H9 (cell line): ENCODE results near the gene EEIG2. TPM values are rescaled to one million over a fixed set of nuclear protein-coding genes. Genes with fewer than 3 reads are reported as not detected.

ENCODE experiments used
- DNase-seq: peaks from one replicate; pipeline ENCODE4 v3.0.0-alpha.2; 2017
- H2AFZ ChIP-seq: one replicate; pipeline ENCODE4 v1.6.1; 2013; ENCODE audit warnings: mild to moderate bottlenecking, low read length, control low read depth, moderate library complexity
- H2AK5ac ChIP-seq: 2 replicates; pipeline ENCODE4 v1.6.1; 2013; ENCODE audit warnings: low read length, control low read depth, mixed read lengths; ENCODE audit not compliant: insufficient read length
- H2BK120ac ChIP-seq: one replicate; pipeline ENCODE4 v1.6.1; 2013; ENCODE audit warnings: low read depth, mild to moderate bottlenecking, low read length, control low read depth, inconsistent platforms; ENCODE audit not compliant: poor library complexity, severe bottlenecking
- H2BK12ac ChIP-seq: 2 replicates; pipeline ENCODE4 v1.6.1; 2013; ENCODE audit warnings: low read length, control low read depth, mixed read lengths, low read depth; ENCODE audit not compliant: insufficient read length
- H2BK15ac ChIP-seq: 2 replicates; pipeline ENCODE4 v1.6.1; 2013; ENCODE audit warnings: low read depth, low read length, control low read depth
- H2BK20ac ChIP-seq: one replicate; pipeline ENCODE4 v1.6.1; 2013; ENCODE audit warnings: low read depth, mild to moderate bottlenecking, low read length, control low read depth, inconsistent platforms; ENCODE audit not compliant: poor library complexity, severe bottlenecking
- H2BK5ac ChIP-seq: 2 replicates; pipeline ENCODE4 v1.6.1; 2013; ENCODE audit warnings: low read length, control low read depth, mixed read lengths; ENCODE audit not compliant: insufficient read length
- H3K14ac ChIP-seq: 2 replicates; pipeline ENCODE4 v1.6.1; 2013; ENCODE audit warnings: low read length, control low read depth; ENCODE audit not compliant: insufficient read depth
- H3K18ac ChIP-seq: 2 replicates; pipeline ENCODE4 v1.6.1; 2013; ENCODE audit warnings: low read depth, mild to moderate bottlenecking, mixed read lengths, low read length, control low read depth; ENCODE audit not compliant: insufficient read length
- H3K23ac ChIP-seq: 2 replicates; pipeline ENCODE4 v1.6.1; 2013; ENCODE audit warnings: low read length, control low read depth, mixed read lengths, low read depth; ENCODE audit not compliant: insufficient read length
- H3K23me2 ChIP-seq: 2 replicates; pipeline ENCODE4 v1.6.1; 2013; ENCODE audit warnings: low read depth, mild to moderate bottlenecking, mixed read lengths, low read length, control low read depth; ENCODE audit not compliant: insufficient read length, poor library complexity, severe bottlenecking
- H3K27ac ChIP-seq: 2 replicates; pipeline ENCODE4 v1.5.1; 2013; ENCODE audit warnings: low read length, control low read depth, mixed read lengths, low read depth; ENCODE audit not compliant: insufficient read length
- H3K27me3 ChIP-seq: 2 replicates; pipeline ENCODE4 v1.6.1; 2013; ENCODE audit warnings: low read length, control low read depth, inconsistent platforms; ENCODE audit not compliant: insufficient read depth
- H3K4ac ChIP-seq: 2 replicates; pipeline ENCODE4 v1.6.1; 2013; ENCODE audit warnings: low read depth, mild to moderate bottlenecking, control low read depth, inconsistent platforms, low read length, moderate library complexity
- H3K4me1 ChIP-seq: 2 replicates; pipeline ENCODE4 v1.6.1; 2013; ENCODE audit warnings: low read length, control low read depth, inconsistent platforms; ENCODE audit not compliant: insufficient read depth
- H3K4me2 ChIP-seq: 2 replicates; pipeline ENCODE4 v1.6.1; 2013; ENCODE audit warnings: low read length, control low read depth, mixed read lengths; ENCODE audit not compliant: insufficient read length, insufficient read depth
- H3K56ac ChIP-seq: 2 replicates; pipeline ENCODE4 v1.6.1; 2013; ENCODE audit warnings: low read depth, mild to moderate bottlenecking, mixed read lengths, low read length, control low read depth; ENCODE audit not compliant: insufficient read length
- H3K79me1 ChIP-seq: 2 replicates; pipeline ENCODE4 v1.6.1; 2013; ENCODE audit warnings: low read depth, mild to moderate bottlenecking, moderate library complexity, low read length, control low read depth, inconsistent platforms; ENCODE audit not compliant: insufficient read depth, poor library complexity, severe bottlenecking
- H3K79me2 ChIP-seq: 2 replicates; pipeline ENCODE4 v1.6.1; 2013; ENCODE audit warnings: low read length, control low read depth, inconsistent platforms; ENCODE audit not compliant: insufficient read depth
- H3K9ac ChIP-seq: 2 replicates; pipeline ENCODE4 v1.6.1; 2013; ENCODE audit warnings: low read length, control low read depth, mixed read lengths; ENCODE audit not compliant: insufficient read length; ENCODE audit errors: extremely low read depth
- H3K9me3 ChIP-seq: one replicate; pipeline ENCODE4 v1.6.1; 2013; ENCODE audit warnings: low read depth, low read length, inconsistent platforms; ENCODE audit not compliant: control insufficient read depth
- H3T11ph ChIP-seq: one replicate; pipeline ENCODE4 v1.6.1; 2013; ENCODE audit warnings: mild to moderate bottlenecking, low read length, control low read depth, inconsistent platforms
- H4K20me1 ChIP-seq: one replicate; pipeline ENCODE4 v1.6.1; 2013; ENCODE audit not compliant: control insufficient read depth, insufficient read length, insufficient read depth
- H4K5ac ChIP-seq: 2 replicates; pipeline ENCODE4 v1.6.1; 2013; ENCODE audit warnings: low read depth, mild to moderate bottlenecking, mixed read lengths, low read length, control low read depth; ENCODE audit not compliant: insufficient read length
- H4K8ac ChIP-seq: replicated peaks from 2 replicates; pipeline ENCODE4 v1.6.1; 2013; ENCODE audit warnings: low read length, control low read depth, mixed read lengths, low read depth; ENCODE audit not compliant: insufficient read length
- H4K91ac ChIP-seq: 2 replicates; pipeline ENCODE4 v1.6.1; 2013; ENCODE audit warnings: low read depth, mild to moderate bottlenecking, moderate library complexity, mixed read lengths, low read length, control low read depth; ENCODE audit not compliant: insufficient read length
- H3K27ac Mint-ChIP-seq, 3 experiments: 2 replicates in 2 of 3; 3 replicates in 1 of 3; pipeline ENCODE4 v1.8.0; 2020 to 2021; ENCODE audit warnings: mixed read lengths in 3 of 3, mild to moderate bottlenecking in 1 of 3, moderate library complexity in 1 of 3
- H3K27me3 Mint-ChIP-seq: 2 replicates; pipeline ENCODE4 v1.8.0; 2021; ENCODE audit warnings: low read depth, mild to moderate bottlenecking, moderate library complexity, mixed read lengths
- H3K36me3 Mint-ChIP-seq, 3 experiments: 2 replicates in 2 of 3; 3 replicates in 1 of 3; pipeline ENCODE4 v1.8.0; 2020 to 2021; ENCODE audit warnings: low read depth in 3 of 3, mixed read lengths in 3 of 3; ENCODE audit not compliant: insufficient read depth in 1 of 3
- H3K4me1 Mint-ChIP-seq, 2 experiments: 2 replicates each; pipeline ENCODE4 v1.8.0; 2020; ENCODE audit warnings: mixed read lengths in 2 of 2
- H3K4me3 Mint-ChIP-seq, 2 experiments: 2 replicates in 1 of 2; 3 replicates in 1 of 2; pipeline ENCODE4 v1.8.0; 2020 to 2021; ENCODE audit warnings: mild to moderate bottlenecking in 2 of 2, mixed read lengths in 2 of 2, moderate library complexity in 1 of 2
- H3K9me3 Mint-ChIP-seq, 2 experiments: 2 replicates in 1 of 2; 3 replicates in 1 of 2; pipeline ENCODE4 v1.8.0; 2020; ENCODE audit warnings: mild to moderate bottlenecking in 2 of 2, mixed read lengths in 2 of 2, moderate library complexity in 1 of 2
- CTCF ChIP-seq: fragments of 200-600 bp; sonication (generic); conservative IDR thresholded peaks from 3 replicates; pipeline ENCODE4 v1.8.0; 2021; ENCODE audit warnings: antibody characterized with exemption, mild to moderate bottlenecking
- WGBS: extraction: QIAGEN DNeasy Blood & Tissue Kit; methylation state at CpG from one replicate; pipeline ENCODE4 v1.1.7; 2013; ENCODE audit warnings: missing lambda C conversion rate, low lambda C conversion rate, mixed read lengths; ENCODE audit not compliant: insufficient read length; ENCODE audit errors: extremely low coverage; 5-methylcytosine and 5-hydroxymethylcytosine counted together
- total RNA-seq: library from RNA; stranded (reverse); gene quantifications from 2 replicates; pipeline ENCODE4 v1.2.1, GENCODE V29; 2021

Gene EEIG2
- total RNA-seq, 1 experiment from 2014 or later, result 17.0 TPM

GRCh38 chr1:108595507-108595906 is 35.6 kb downstream of the EEIG2 start:
- Mint-ChIP-seq H3K36me3 (no peaks in the 10 kb centered on the region), H3K27ac (peak overlapping the region in 1 of 3 experiments; percentile 38; a peak in 1 of 7 replicates), H3K4me1 (peaks cover 8 to 9% of the 10 kb centered on the region in 2 experiments), H3K27me3 (no peaks in the 10 kb centered on the region), H3K9me3 (no peaks in the 10 kb centered on the region), H3K4me3 (no peak overlapping the region)
- Histone ChIP-seq H3T11ph (no peak overlapping the region), H3K9me3 (no peaks in the 10 kb centered on the region), H2BK5ac (no peak overlapping the region), H3K56ac (no peak overlapping the region), H2AK5ac (no peak overlapping the region), H3K27me3 (no peaks in the 10 kb centered on the region), H2BK12ac (no peak overlapping the region), H4K91ac (no peak overlapping the region), H4K20me1 (no peaks in the 10 kb centered on the region), H3K18ac (no peak overlapping the region), H3K79me2 (no peaks in the 10 kb centered on the region; the same call in 1 of the 2 replicates), H3K4me1 (no peaks in the 10 kb centered on the region; the same call in 1 of the 2 replicates), H2BK120ac (no peak overlapping the region), H3K23ac (no peak overlapping the region), H3K4me2 (no peak overlapping the region), H3K79me1 (no peaks in the 10 kb centered on the region), H4K8ac (no peak overlapping the region), H4K5ac (no peak overlapping the region), H3K4ac (no peak overlapping the region), H3K9ac (no peak overlapping the region), H3K23me2 (no peaks in the 10 kb centered on the region), H2BK15ac (no peak overlapping the region), H3K27ac (no peak overlapping the region), H3K14ac (no peak overlapping the region), H2BK20ac (no peak overlapping the region), H2AFZ (no peak overlapping the region)
- no peak for DNase-seq
- 100% methylated on average over 1 of the region's 2 CpGs for WGBS
- TF ChIP-seq CTCF, result no peak
